ENCODE data around the gene FBXO36. TPM values are rescaled to one million over a fixed set of nuclear protein-coding genes. Genes with fewer than 3 reads are reported as not detected.

The FBXO36 gene
- total and polyA plus RNA-seq, 2 of the 13 experiments (the other 11 are each of a cell fraction or from before 2014, with no cell fraction given) = 2.8 TPM

- no peak for TF ChIP-seq ZNF431 (CRISPR knock-in tag; IDR thresholded peaks at IDR 0.05; ENCODE audit: borderline replicate concordance, low read depth)
- no peak for TF ChIP-seq THYN1 (CRISPR knock-in tag; IDR thresholded peaks at IDR 0.05; ENCODE audit: borderline replicate concordance, low read depth)
- TF ChIP-seq FLYWCH1 (CRISPR knock-in tag; IDR thresholded peaks at IDR 0.05) = no peak
- no peak for TF ChIP-seq ZNF512B (CRISPR knock-in tag; IDR thresholded peaks at IDR 0.05; ENCODE audit: borderline replicate concordance)
- no peak for TF ChIP-seq HNF1A (IDR thresholded peaks at IDR 0.05; ENCODE audit: low read depth)
- TF ChIP-seq HNF1A (CRISPR knock-in tag; IDR thresholded peaks at IDR 0.05; ENCODE audit: borderline replicate concordance) = 0 out of 2 replicates have a peak, but pooled peaks have one; percentile 27
- no peak for TF ChIP-seq SMARCE1 (IDR thresholded peaks at IDR 0.05; ENCODE audit: borderline replicate concordance)
- no peak for TF ChIP-seq NFE2 (CRISPR knock-in tag; IDR thresholded peaks at IDR 0.05)
- peak; percentile 46; the same call in 1 of the 2 replicates for TF ChIP-seq ZBTB20 (CRISPR knock-in tag; IDR thresholded peaks at IDR 0.05; ENCODE audit: borderline replicate concordance, low read depth)
- TF ChIP-seq ZNF672 (CRISPR knock-in tag; IDR thresholded peaks at IDR 0.05) = no peak
- TF ChIP-seq HIVEP1 (CRISPR knock-in tag; IDR thresholded peaks at IDR 0.05) = peak; percentile 76; the same call in 1 of the 2 replicates
- no peak; the same call in 1 of the 2 replicates for TF ChIP-seq ZNF772 (CRISPR knock-in tag; IDR thresholded peaks at IDR 0.05)
- TF ChIP-seq ZNF615 (CRISPR knock-in tag; IDR thresholded peaks at IDR 0.05; ENCODE audit: borderline replicate concordance) = no peak
- no peak for TF ChIP-seq JUN (CRISPR knock-in tag; IDR thresholded peaks at IDR 0.05)
- TF ChIP-seq ZNF20 (CRISPR knock-in tag; IDR thresholded peaks at IDR 0.05) = 0 out of 2 replicates have a peak, but pooled peaks have one; percentile 75
- no peak for TF ChIP-seq RCOR2 (CRISPR knock-in tag; IDR thresholded peaks at IDR 0.05)
- TF ChIP-seq MAFK (conservative IDR thresholded peaks at IDR 0.05 in 1 of 2, IDR thresholded peaks at IDR 0.05 in 1 of 2; ENCODE audit: low read length in 2 of 2) = no peak
- peak; percentile 31; the same call in 1 of the 2 replicates for TF ChIP-seq YEATS4 (CRISPR knock-in tag; IDR thresholded peaks at IDR 0.05; ENCODE audit: borderline replicate concordance)
- peak; percentile 81; the same call in 1 of the 2 replicates for TF ChIP-seq FOXK1 (CRISPR knock-in tag; IDR thresholded peaks at IDR 0.05; ENCODE audit: borderline replicate concordance, low read depth)
- TF ChIP-seq DRAP1 (CRISPR knock-in tag; IDR thresholded peaks at IDR 0.05) = peak; percentile 46; the same call in 1 of the 2 replicates
- no peak for TF ChIP-seq POLR2G (IDR thresholded peaks at IDR 0.05; ENCODE audit: low read depth, low read length)
Measured at GRCh38 chr2:229921101-229921891, 1.0 kb upstream of the FBXO36 start (continued).

All from HepG2 (cell line).